Measurements from ENCODE around the gene DHRS2.
A peak's percentile ranks its signal among the peaks of the same experiment; 100 is the strongest.
"Not testable (repeated sequence)": the region's sequence is repeated elsewhere in the genome, so short reads cannot be mapped to it uniquely, and the experiment has no call there.

The DHRS2 gene

GRCh38 chr14:23604148-23604547 lies 32.0 kb upstream of the DHRS2 start:
- Histone ChIP-seq H3K4me1 (ENCODE audit: control insufficient read depth, insufficient read depth, low read length) (peaks cover 35% of the 10 kb centered on the region), H3K4me3 (ENCODE audit: low read length) (no peak overlapping the region), H3K36me3 (ENCODE audit: control insufficient read depth, insufficient read depth, low read length) (no peaks in the 10 kb centered on the region), H3K27me3 (ENCODE audit: control insufficient read depth, insufficient read depth, low read length) (no peaks in the 10 kb centered on the region), H3K9me3 (ENCODE audit: control insufficient read depth, low read length) (no peaks in the 10 kb centered on the region), H3K9ac (ENCODE audit: low read length) (no peak overlapping the region)

- Histone ChIP-seq H3K9ac (ENCODE audit: low read length) (no peak overlapping the region), H3K9me3 (ENCODE audit: control insufficient read depth, low read length) (no peaks in the 10 kb centered on the region), H3K36me3 (ENCODE audit: control insufficient read depth, insufficient read depth, low read length) (no peaks in the 10 kb centered on the region), H3K4me3 (ENCODE audit: low read length) (no peak overlapping the region), H3K27me3 (ENCODE audit: control insufficient read depth, insufficient read depth, low read length) (no peaks in the 10 kb centered on the region), H3K4me1 (ENCODE audit: control insufficient read depth, insufficient read depth, low read length) (peaks cover 41% of the 10 kb centered on the region)
Observed at GRCh38 chr14:23604675-23605170, 31.4 kb upstream of the DHRS2 start.

- no peaks in the 10 kb centered on the region for H3K36me3 ChIP-seq (ENCODE audit: control insufficient read depth, insufficient read depth, low read length)
- H3K9me3 ChIP-seq (ENCODE audit: control insufficient read depth, low read length): no peaks in the 10 kb centered on the region
- no peak overlapping the region for H3K9ac ChIP-seq (ENCODE audit: low read length)
- H3K27me3 ChIP-seq (ENCODE audit: control insufficient read depth, insufficient read depth, low read length): no peaks in the 10 kb centered on the region
- H3K4me3 ChIP-seq (ENCODE audit: low read length): no peak overlapping the region
- peaks cover 54% of the 10 kb centered on the region for H3K4me1 ChIP-seq (ENCODE audit: control insufficient read depth, insufficient read depth, low read length)
Observed at GRCh38 chr14:23605931-23606585, 30.1 kb upstream of the DHRS2 start.

GRCh38 chr14:23608454-23608853 lies 27.7 kb upstream of the DHRS2 start:
- H3K9ac ChIP-seq (ENCODE audit: low read length): no peak overlapping the region
- no peaks in the 10 kb centered on the region for H3K27me3 ChIP-seq (ENCODE audit: control insufficient read depth, insufficient read depth, low read length)
- H3K4me3 ChIP-seq (ENCODE audit: low read length): no peak overlapping the region
- H3K36me3 ChIP-seq (ENCODE audit: control insufficient read depth, insufficient read depth, low read length): no peaks in the 10 kb centered on the region
- peaks cover 60% of the 10 kb centered on the region for H3K4me1 ChIP-seq (ENCODE audit: control insufficient read depth, insufficient read depth, low read length)
- H3K9me3 ChIP-seq (ENCODE audit: control insufficient read depth, low read length): no peaks in the 10 kb centered on the region

- Histone ChIP-seq H3K4me1 (ENCODE audit: control insufficient read depth, insufficient read depth, low read length) (peaks cover 61% of the 10 kb centered on the region), H3K27me3 (ENCODE audit: control insufficient read depth, insufficient read depth, low read length) (no peaks in the 10 kb centered on the region), H3K9me3 (ENCODE audit: control insufficient read depth, low read length) (no peaks in the 10 kb centered on the region), H3K36me3 (ENCODE audit: control insufficient read depth, insufficient read depth, low read length) (no peaks in the 10 kb centered on the region), H3K9ac (ENCODE audit: low read length) (no peak overlapping the region), H3K4me3 (ENCODE audit: low read length) (no peak overlapping the region)
Observed at GRCh38 chr14:23609001-23609400, 27.2 kb upstream of the DHRS2 start.

GRCh38 chr14:23609411-23610089 lies 26.6 kb upstream of the DHRS2 start:
- not testable (repeated sequence) for H3K9me3 ChIP-seq (ENCODE audit: control insufficient read depth, low read length)

GRCh38 chr14:23610090-23610814 lies 25.9 kb upstream of the DHRS2 start:
- Histone ChIP-seq H3K36me3 (ENCODE audit: control insufficient read depth, insufficient read depth, low read length) (no peaks in the 10 kb centered on the region), H3K9ac (ENCODE audit: low read length) (no peak overlapping the region), H3K4me1 (ENCODE audit: control insufficient read depth, insufficient read depth, low read length) (peaks cover 69% of the 10 kb centered on the region), H3K27me3 (ENCODE audit: control insufficient read depth, insufficient read depth, low read length) (no peaks in the 10 kb centered on the region), H3K4me3 (ENCODE audit: low read length) (no peak overlapping the region), H3K9me3 (ENCODE audit: control insufficient read depth, low read length) (no peaks in the 10 kb centered on the region)

More at GRCh38 chr14:23609411-23610089, 26.6 kb upstream of the DHRS2 start:
- not testable (repeated sequence) for H3K4me3 ChIP-seq (ENCODE audit: low read length); H3K27me3 ChIP-seq (ENCODE audit: control insufficient read depth, insufficient read depth, low read length); H3K36me3 ChIP-seq (ENCODE audit: control insufficient read depth, insufficient read depth, low read length); H3K9ac ChIP-seq (ENCODE audit: low read length)
- peaks cover 67% of the 10 kb centered on the region for H3K4me1 ChIP-seq (ENCODE audit: control insufficient read depth, insufficient read depth, low read length)

GRCh38 chr14:23610815-23611289 lies 25.3 kb upstream of the DHRS2 start:
- H3K9ac ChIP-seq (ENCODE audit: low read length): peak overlapping the region; percentile 4

GRCh38 chr14:23612354-23612732 lies 23.8 kb upstream of the DHRS2 start:
- Histone ChIP-seq H3K27me3 (ENCODE audit: control insufficient read depth, insufficient read depth, low read length) (no peaks in the 10 kb centered on the region), H3K36me3 (ENCODE audit: control insufficient read depth, insufficient read depth, low read length) (no peaks in the 10 kb centered on the region), H3K9ac (ENCODE audit: low read length) (peak overlapping the region; percentile 4), H3K4me3 (ENCODE audit: low read length) (no peak overlapping the region), H3K4me1 (ENCODE audit: control insufficient read depth, insufficient read depth, low read length) (peaks cover 57% of the 10 kb centered on the region), H3K9me3 (ENCODE audit: control insufficient read depth, low read length) (no peaks in the 10 kb centered on the region)

More at GRCh38 chr14:23610815-23611289, 25.3 kb upstream of the DHRS2 start:
- Histone ChIP-seq H3K4me3 (ENCODE audit: low read length) (no peak overlapping the region), H3K36me3 (ENCODE audit: control insufficient read depth, insufficient read depth, low read length) (no peaks in the 10 kb centered on the region), H3K9me3 (ENCODE audit: control insufficient read depth, low read length) (no peaks in the 10 kb centered on the region), H3K27me3 (ENCODE audit: control insufficient read depth, insufficient read depth, low read length) (no peaks in the 10 kb centered on the region), H3K4me1 (ENCODE audit: control insufficient read depth, insufficient read depth, low read length) (peaks cover 69% of the 10 kb centered on the region)

- peak overlapping the region; percentile 4 for H3K9ac ChIP-seq (ENCODE audit: low read length)
- H3K4me1 ChIP-seq (ENCODE audit: control insufficient read depth, insufficient read depth, low read length): peaks cover 57% of the 10 kb centered on the region
- no peaks in the 10 kb centered on the region for H3K27me3 ChIP-seq (ENCODE audit: control insufficient read depth, insufficient read depth, low read length)
- no peaks in the 10 kb centered on the region for H3K36me3 ChIP-seq (ENCODE audit: control insufficient read depth, insufficient read depth, low read length)
- no peak overlapping the region for H3K4me3 ChIP-seq (ENCODE audit: low read length)
- no peaks in the 10 kb centered on the region for H3K9me3 ChIP-seq (ENCODE audit: control insufficient read depth, low read length)
Observed at GRCh38 chr14:23612802-23613201, 23.4 kb upstream of the DHRS2 start.

- Histone ChIP-seq H3K9me3 (ENCODE audit: control insufficient read depth, low read length) (no peaks in the 10 kb centered on the region), H3K9ac (ENCODE audit: low read length) (peak overlapping the region; percentile 30), H3K36me3 (ENCODE audit: control insufficient read depth, insufficient read depth, low read length) (no peaks in the 10 kb centered on the region), H3K4me3 (ENCODE audit: low read length) (no peak overlapping the region), H3K4me1 (ENCODE audit: control insufficient read depth, insufficient read depth, low read length) (peaks cover 56% of the 10 kb centered on the region), H3K27me3 (ENCODE audit: control insufficient read depth, insufficient read depth, low read length) (no peaks in the 10 kb centered on the region)
Observed at GRCh38 chr14:23613242-23614070, 22.7 kb upstream of the DHRS2 start.

All from mucosa of stomach (tissue), 1 donor.